SKM-1 treated with dmso at 0.1 percent for 144 hours (cell line): ENCODE results near the gene FADS1.

Experiments used
- DNase-seq: peaks from one replicate; lab custom pipeline; 2025; ENCODE audit not compliant: unreplicated experiment; lab: John Stamatoyannopoulos, UW

The FADS1 gene

GRCh38 chr11:61797263-61797944, 19.4 kb downstream of the FADS1 start:
- peak; percentile 48 for DNase-seq

- no peak for DNase-seq
Observed at GRCh38 chr11:61795876-61796526, 20.8 kb downstream of the FADS1 start.

GRCh38 chr11:61795459-61795858, 21.3 kb downstream of the FADS1 start:
- no peak for DNase-seq

- DNase-seq, result no peak
Observed at GRCh38 chr11:61794579-61794978, 22.2 kb downstream of the FADS1 start.

- no peak for DNase-seq
Observed at GRCh38 chr11:61793829-61794204, 23.0 kb downstream of the FADS1 start.

GRCh38 chr11:61793083-61793828, 23.5 kb downstream of the FADS1 start:
- DNase-seq, result no peak

- DNase-seq, result peak; percentile 94
Observed at GRCh38 chr11:61792310-61793082, 24.3 kb downstream of the FADS1 start, which contains the start of the genes FEN1 and TMEM258. TSS of gene FEN1 (plus strand) at chr11:61792911. CDS start at chr11:61795362, 2,451 bp downstream. TSS of gene TMEM258 (minus strand) at chr11:61792599. CDS start at chr11:61792558, 41 bp downstream.

GRCh38 chr11:61791737-61792309, 25.0 kb downstream of the FADS1 start:
- peak; percentile 10 for DNase-seq

GRCh38 chr11:61787928-61788491, 28.8 kb downstream of the FADS1 start:
- peak; percentile 31 for DNase-seq

- no peak for DNase-seq
Observed at GRCh38 chr11:61785837-61786402, 30.9 kb downstream of the FADS1 start.

GRCh38 chr11:61784506-61784805, 32.3 kb downstream of the FADS1 start:
- no peak for DNase-seq

GRCh38 chr11:61783717-61784505, 32.9 kb downstream of the FADS1 start:
- no peak for DNase-seq

GRCh38 chr11:61782841-61783240, 34.0 kb downstream of the FADS1 start:
- no peak for DNase-seq

- DNase-seq, result no peak
Observed at GRCh38 chr11:61782299-61782698, 34.5 kb downstream of the FADS1 start.

- DNase-seq, result no peak
Observed at GRCh38 chr11:61781585-61781984, 35.2 kb downstream of the FADS1 start.

- no peak for DNase-seq
Observed at GRCh38 chr11:61780581-61781162, 36.1 kb downstream of the FADS1 start.

GRCh38 chr11:61779666-61780525, 36.9 kb downstream of the FADS1 start:
- no peak for DNase-seq
